HCT116 (cell line): ENCODE data around the gene CFAP61. TPM values are rescaled to one million over a fixed set of nuclear protein-coding genes. Genes with fewer than 3 reads are reported as not detected.

Experiments used
- ATAC-seq: fragments of 200-7000 bp; cut with Tn5 transposase; 2 replicates; pipeline ENCODE4 v1.9.1; 2020; ENCODE audit warnings: mild to moderate bottlenecking, moderate library complexity
- BruUV-seq: library from RNA; stranded (reverse); fragments of 400-500 nt; replicated peaks from 2 replicates; lab custom pipeline; 2021; lab: Mats Ljungman, UMichigan
- CTCF ChIA-PET: fragments of 300-600 bp; sonication (Branson Sonifier 250); formaldehyde crosslinking; loops from one replicate; lab custom pipeline; 2021; ENCODE audit warnings: antibody characterized with exemption; lab: Charles Lee
- POLR2A ChIA-PET: fragments of 300-600, 350-600 bp; sonication (Branson Sonifier 250); formaldehyde crosslinking; loops from one replicate; lab custom pipeline; 2021; ENCODE audit warnings: antibody characterized with exemption; lab: Charles Lee
- RAD21 ChIA-PET, 2 experiments: fragments of 300-600 bp; sonication (Branson Sonifier 250); formaldehyde crosslinking; loops; one replicate each; lab custom pipeline; 2023; ENCODE audit warnings: low total read pairs in 2 of 2; ENCODE audit not compliant: uncharacterized antibody in 2 of 2, unreplicated experiment in 2 of 2, low non-redundant PET in 1 of 2; lab: Charles Lee
- DNase-seq: peaks from one replicate; pipeline ENCODE4 v3.0.0-alpha.2; 2010; ENCODE audit warnings: low read depth, low spot score
- H2AFZ ChIP-seq: fragments of 200-600 bp; shearing (Covaris generic), sonication (generic); 2 replicates; pipeline ENCODE4 v1.6.1; 2017; ENCODE audit warnings: low read depth, mixed run types, mixed read lengths, antibody characterized with exemption, low read length; ENCODE audit not compliant: poor library complexity, severe bottlenecking
- H3K27ac ChIP-seq: 2 replicates; pipeline ENCODE4 v1.5.1; 2012; ENCODE audit warnings: low read depth, low read length
- H3K27me3 ChIP-seq: fragments of 200-600 bp; sonication (generic); 2 replicates; pipeline ENCODE4 v1.6.1; 2016; ENCODE audit warnings: mixed run types, low read length, mixed read lengths; ENCODE audit not compliant: insufficient read depth
- H3K36me3 ChIP-seq, 2 experiments: fragments of 200-500 bp in 1 of 2; fragments of 200-600 bp in 1 of 2; sonication (Bioruptor generic) in 1 of 2; sonication (generic) in 1 of 2; 2 replicates each; pipeline versions ENCODE4 v1.5.1 to v1.6.1; 2014 to 2016; ENCODE audit warnings: low read length in 2 of 2, inconsistent platforms in 1 of 2, mixed read lengths in 1 of 2, mixed run types in 1 of 2; ENCODE audit not compliant: insufficient read depth in 2 of 2, control insufficient read depth in 1 of 2
- H3K4me1 ChIP-seq, 2 experiments: fragments of 200-600 bp in 1 of 2; sonication (generic) in 1 of 2; 2 replicates each; pipeline versions ENCODE4 v1.5.1 to v1.6.1; 2012 to 2017; ENCODE audit warnings: low read length in 2 of 2, inconsistent platforms in 1 of 2, mild to moderate bottlenecking in 1 of 2, mixed read lengths in 1 of 2, mixed run types in 1 of 2, moderate library complexity in 1 of 2; ENCODE audit not compliant: insufficient read depth in 2 of 2, control insufficient read depth in 1 of 2
- H3K4me2 ChIP-seq: fragments of 200-600 bp; sonication (generic); 2 replicates; pipeline ENCODE4 v1.6.1; 2017; ENCODE audit warnings: mixed run types, low read length, mixed read lengths
- H3K4me3 ChIP-seq, 2 experiments: fragments of 200-600 bp in 1 of 2; sonication (generic) in 1 of 2; replicated peaks in 1 of 2; 2 replicates each; pipeline ENCODE4 v1.5.1; 2011 to 2016; ENCODE audit warnings: low read length in 2 of 2, control low read depth in 1 of 2, low read depth in 1 of 2, mild to moderate bottlenecking in 1 of 2, mixed read lengths in 1 of 2, mixed run types in 1 of 2
- H3K79me2 ChIP-seq: fragments of 200-600 bp; sonication (generic); 2 replicates; pipeline ENCODE4 v1.6.1; 2017; ENCODE audit warnings: mild to moderate bottlenecking, mixed run types, low read length, moderate library complexity, mixed read lengths; ENCODE audit not compliant: insufficient read depth
- H3K9ac ChIP-seq: fragments of 200-600 bp; sonication (generic); 2 replicates; pipeline ENCODE4 v1.6.1; 2016; ENCODE audit warnings: low read length, mixed read lengths
- H3K9me2 ChIP-seq: fragments of 200-600 bp; sonication (generic), shearing (Covaris generic); 2 replicates; pipeline ENCODE4 v1.6.1; 2017; ENCODE audit warnings: mixed run types, mild to moderate bottlenecking, moderate library complexity; ENCODE audit not compliant: insufficient read depth
- H3K9me3 ChIP-seq, 2 experiments: fragments of 200-500 bp in 1 of 2; fragments of 200-600 bp in 1 of 2; sonication (Bioruptor generic) in 1 of 2; sonication (generic) in 1 of 2; 2 replicates each; pipeline ENCODE4 v1.6.1; 2014 to 2017; ENCODE audit warnings: low read length in 2 of 2, mixed read lengths in 2 of 2, inconsistent platforms in 1 of 2, low read depth in 1 of 2, mild to moderate bottlenecking in 1 of 2, mixed run types in 1 of 2, moderate library complexity in 1 of 2; ENCODE audit not compliant: control insufficient read depth in 1 of 2, insufficient read depth in 1 of 2
- H4K20me1 ChIP-seq: fragments of 200-600 bp; sonication (generic), shearing (Covaris generic); 2 replicates; pipeline ENCODE4 v1.6.1; 2017; ENCODE audit warnings: mixed run types, mild to moderate bottlenecking, moderate library complexity; ENCODE audit not compliant: insufficient read depth
- ATF3 ChIP-seq: IDR thresholded peaks from 2 replicates; pipeline ENCODE4 v1.6.1; 2012
- CBX3 ChIP-seq: IDR thresholded peaks from 2 replicates; pipeline ENCODE4 v1.6.1; 2012; ENCODE audit warnings: low read depth
- CEBPB ChIP-seq: IDR thresholded peaks from 2 replicates; pipeline ENCODE4 v1.6.1; 2012; ENCODE audit warnings: low read depth
- CTCF ChIP-seq, 3 experiments: fragments of 200-600 bp in 1 of 3; sonication (generic) in 1 of 3; IDR thresholded peaks in 2 of 3; conservative IDR thresholded peaks in 1 of 3; 2 replicates each; pipeline ENCODE4 v1.5.1; 2012 to 2017; ENCODE audit warnings: low read depth in 2 of 3, low read length in 2 of 3, antibody characterized with exemption in 1 of 3, borderline replicate concordance in 1 of 3, control low read depth in 1 of 3, mild to moderate bottlenecking in 1 of 3, mixed read lengths in 1 of 3, mixed run types in 1 of 3, moderate library complexity in 1 of 3; ENCODE audit not compliant: insufficient read depth in 1 of 3
- ELF1 ChIP-seq: IDR thresholded peaks from 2 replicates; pipeline ENCODE4 v1.6.1; 2012; ENCODE audit warnings: low read depth, borderline replicate concordance
- EZH2 ChIP-seq: fragments of 200-600 bp; sonication (generic); IDR thresholded peaks from 2 replicates; pipeline ENCODE4 v1.6.1; 2017; ENCODE audit warnings: antibody characterized with exemption, mixed run types
- EZH2phosphoT487 ChIP-seq: fragments of 200-600 bp; IDR thresholded peaks from 2 replicates; pipeline ENCODE4 v1.6.1; 2018; ENCODE audit warnings: antibody characterized with exemption, borderline replicate concordance
- FOSL1 ChIP-seq: IDR thresholded peaks from 2 replicates; pipeline ENCODE4 v1.6.1; 2012; ENCODE audit warnings: low read depth
- JUND ChIP-seq: IDR thresholded peaks from 2 replicates; pipeline ENCODE4 v1.6.1; 2012
- MAX ChIP-seq: IDR thresholded peaks from 2 replicates; pipeline ENCODE4 v1.6.1; 2012
- POLR2A ChIP-seq: IDR thresholded peaks from 2 replicates; pipeline ENCODE4 v1.7.0; 2011; ENCODE audit warnings: borderline replicate concordance; ENCODE audit not compliant: insufficient read depth, insufficient read length; ENCODE audit errors: extremely low read depth
- POLR2AphosphoS5 ChIP-seq: IDR thresholded peaks from 2 replicates; pipeline ENCODE4 v1.6.1; 2011; ENCODE audit warnings: mild to moderate bottlenecking, low read depth, low read length, moderate library complexity
- RAD21 ChIP-seq: IDR thresholded peaks from 2 replicates; pipeline ENCODE4 v1.6.1; 2012; ENCODE audit warnings: low read depth, mild to moderate bottlenecking
- SIN3A ChIP-seq: IDR thresholded peaks from 2 replicates; pipeline ENCODE4 v1.6.1; 2012; ENCODE audit warnings: low read depth
- SP1 ChIP-seq: IDR thresholded peaks from 2 replicates; pipeline ENCODE4 v1.6.1; 2012; ENCODE audit warnings: low read depth
- SRF ChIP-seq: IDR thresholded peaks from 2 replicates; pipeline ENCODE4 v1.6.1; 2012; ENCODE audit warnings: low read depth
- YY1 ChIP-seq: IDR thresholded peaks from 2 replicates; pipeline ENCODE4 v1.6.1; 2011; ENCODE audit warnings: low read length, low read depth, moderate library complexity, mild to moderate bottlenecking; ENCODE audit not compliant: insufficient replicate concordance; ENCODE audit errors: extremely low read depth
- ZBTB33 ChIP-seq: IDR thresholded peaks from 2 replicates; pipeline ENCODE4 v1.6.1; 2011; ENCODE audit warnings: mild to moderate bottlenecking, low read length, moderate library complexity; ENCODE audit not compliant: insufficient replicate concordance; ENCODE audit errors: extremely low read depth
- ZNF274 ChIP-seq: fragments of 200-500 bp; sonication (Bioruptor generic); IDR thresholded peaks from 2 replicates; pipeline ENCODE4 v1.6.1; 2014; ENCODE audit warnings: mild to moderate bottlenecking, low read depth, low read length, inconsistent platforms
- intact Hi-C: fragments of 100-400 bp; cut with micrococcal nuclease; formaldehyde crosslinking; loops from 2 replicates; pipeline ENCODE4 v1.10.0; 2022
- total RNA-seq: library from RNA; stranded (reverse); gene quantifications from one replicate; pipeline ENCODE4 v1.2.1, GENCODE V29; 2021; ENCODE audit not compliant: unreplicated experiment

Gene CFAP61
- total RNA-seq, 1 experiment from 2014 or later = 1.7 TPM

GRCh38 chr20:20230741-20231140 lies 178.4 kb downstream of the CFAP61 start:
- no peaks in the 10 kb centered on the region for H3K27me3 ChIP-seq
- no peak for ATAC-seq
- H3K4me2 ChIP-seq = no peak overlapping the region
- no peaks in the 10 kb centered on the region for H4K20me1 ChIP-seq
- 0 out of 4 replicates have a peak, but pooled peaks cover 0 to 4% of the 10 kb centered on the region in 2 experiments for H3K9me3 ChIP-seq
- DNase-seq = no peak
- no peak overlapping the region for H3K4me3 ChIP-seq
- H3K36me3 ChIP-seq = no peaks in the 10 kb centered on the region
- no peaks in the 10 kb centered on the region for H3K79me2 ChIP-seq
- TF ChIP-seq ATF3 = no peak
- no peak for TF ChIP-seq FOSL1
- no peak for TF ChIP-seq ZBTB33
- no peak for TF ChIP-seq SP1
- TF ChIP-seq SRF = no peak
- TF ChIP-seq POLR2A = no peak
- TF ChIP-seq JUND = no peak
- no peak for TF ChIP-seq ELF1
- TF ChIP-seq SIN3A = no peak
- TF ChIP-seq ZNF274 = no peak
- no peak for TF ChIP-seq EZH2
- TF ChIP-seq CBX3 = no peak
- TF ChIP-seq MAX = no peak
- no peak for TF ChIP-seq POLR2AphosphoS5
- TF ChIP-seq YY1 = no peak
- TF ChIP-seq RAD21 = no peak
- no peak for TF ChIP-seq CEBPB
- no peak for TF ChIP-seq EZH2phosphoT487
- no peak for TF ChIP-seq CTCF (IDR thresholded peaks at IDR 0.05 in 2 of 3, conservative IDR thresholded peaks at IDR 0.05 in 1 of 3; ENCODE audit: borderline replicate concordance in 1 of 3, insufficient read depth in 1 of 3, low read depth in 2 of 3, low read length in 2 of 3)
- TF ChIP-seq, all 23 proteins: peak for 0
- no peak overlapping the region for H3K27ac ChIP-seq
- no peaks in the 10 kb centered on the region for H3K9me2 ChIP-seq
- ChIA-PET RAD21 (no interaction called here), POLR2A (no interaction called here), CTCF (interaction anchor here (1.6 kb wide), 1 partner anchor 12 kb away, joined by 3 read pairs; no protein-coding TSS in a partner anchor)
- intact Hi-C loops = loop anchor here (10.0 kb wide), 1 partner anchor 446 kb away; no protein-coding TSS in a partner anchor
- no peak overlapping the region for H2AFZ ChIP-seq
- no peak overlapping the region for H3K9ac ChIP-seq
- no TSS peak for BruUV-seq
- H3K4me1 ChIP-seq = no peaks in the 10 kb centered on the region
